GM06990 (cell line): ENCODE data around the gene OTOF.

Experiments used
- DNase-seq: peaks from one replicate; pipeline ENCODE4 v3.0.0-alpha.2; 2011; ENCODE audit not compliant: insufficient read length; ENCODE audit errors: extremely low read depth
- H3K27me3 ChIP-seq: replicated peaks from 2 replicates; pipeline ENCODE4 v1.6.0; 2011; ENCODE audit warnings: low read length; ENCODE audit not compliant: control insufficient read depth, insufficient read depth
- H3K36me3 ChIP-seq: 2 replicates; pipeline ENCODE4 v1.5.1; 2011; ENCODE audit warnings: low read length; ENCODE audit not compliant: control insufficient read depth, insufficient read depth
- H3K4me3 ChIP-seq: replicated peaks from 2 replicates; pipeline ENCODE4 v1.5.1; 2011; ENCODE audit warnings: low read depth, mild to moderate bottlenecking, control low read depth, low read length
- CTCF ChIP-seq: IDR thresholded peaks from 2 replicates; pipeline ENCODE4 v1.5.1; 2011; ENCODE audit warnings: low read length, control low read depth, mild to moderate bottlenecking, inconsistent platforms; ENCODE audit not compliant: insufficient read depth, poor library complexity, severe bottlenecking

Gene OTOF

GRCh38 chr2:26491563-26492167 is 13.7 kb upstream of the OTOF start:
- TF ChIP-seq CTCF: no peak
- DNase-seq: no peak
- Histone ChIP-seq H3K4me3 (no peak overlapping the region), H3K27me3 (peaks cover under 1% of the 10 kb centered on the region), H3K36me3 (no peaks in the 10 kb centered on the region)

GRCh38 chr2:26489213-26489850 is 11.4 kb upstream of the OTOF start:
- no peak for DNase-seq
- peaks cover 1% of the 10 kb centered on the region for H3K27me3 ChIP-seq
- no peak for TF ChIP-seq CTCF
- H3K4me3 ChIP-seq: no peak overlapping the region
- H3K36me3 ChIP-seq: no peaks in the 10 kb centered on the region

- Histone ChIP-seq H3K36me3 (no peaks in the 10 kb centered on the region), H3K4me3 (no peak overlapping the region), H3K27me3 (peaks cover 1% of the 10 kb centered on the region)
- DNase-seq: no peak
- no peak for TF ChIP-seq CTCF
Measured at GRCh38 chr2:26488463-26489212, 10.7 kb upstream of the OTOF start.

- H3K4me3 ChIP-seq: no peak overlapping the region
- no peak for TF ChIP-seq CTCF
- peaks cover 1% of the 10 kb centered on the region for H3K27me3 ChIP-seq
- no peak for DNase-seq
- H3K36me3 ChIP-seq: no peaks in the 10 kb centered on the region
Measured at GRCh38 chr2:26487192-26487591, 9.3 kb upstream of the OTOF start.

- no peak overlapping the region for H3K4me3 ChIP-seq
- no peak for DNase-seq
- peaks cover 1% of the 10 kb centered on the region for H3K27me3 ChIP-seq
- no peaks in the 10 kb centered on the region for H3K36me3 ChIP-seq
- TF ChIP-seq CTCF: no peak
Measured at GRCh38 chr2:26486789-26487188, 8.9 kb upstream of the OTOF start.
